Stimulated activated CD4-positive, alpha-beta T cell treated with anti-CD3 and anti-CD28 coated beads, Interleukin-1b, Interleukin-23, amount 100 ng/mL, for 48 hours (primary cell): Measurements from ENCODE around the gene MTA3.

Source experiments
- DNase-seq: peaks from one replicate; pipeline ENCODE4 v3.0.0-alpha.2; 2020

Gene MTA3

DNA sequence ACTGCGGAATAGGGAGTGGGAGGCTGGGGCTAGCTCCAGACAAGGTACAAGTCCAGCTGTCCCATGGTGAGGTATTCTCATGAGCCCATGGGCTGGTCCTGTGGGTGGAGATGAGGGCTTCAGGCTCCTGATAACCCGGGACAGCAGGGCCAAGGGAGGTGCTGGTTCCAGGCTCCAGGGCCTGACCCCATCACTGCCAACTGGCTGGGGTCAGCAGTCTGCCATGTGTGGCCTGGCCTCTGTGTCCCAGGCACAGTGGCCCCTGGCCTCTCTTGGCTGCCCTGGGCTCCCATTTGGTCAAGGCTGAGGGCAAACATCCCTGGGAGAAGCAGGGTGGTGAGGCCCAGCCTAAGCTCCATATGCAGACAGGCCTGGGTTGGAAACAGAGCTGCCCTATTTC lies 196.5 kb downstream of the MTA3 start:
- DNase-seq = no peak

- DNase-seq = no peak
Observed at GRCh38 chr2:42765686-42766085, 197.3 kb downstream of the MTA3 start.

GRCh38 chr2:42767080-42767898 lies 198.9 kb downstream of the MTA3 start:
- DNase-seq = no peak

GRCh38 chr2:42767899-42768705 lies 199.7 kb downstream of the MTA3 start:
- DNase-seq = no peak

- no peak for DNase-seq
Observed at GRCh38 chr2:42768706-42769256, 200.3 kb downstream of the MTA3 start.

DNA sequence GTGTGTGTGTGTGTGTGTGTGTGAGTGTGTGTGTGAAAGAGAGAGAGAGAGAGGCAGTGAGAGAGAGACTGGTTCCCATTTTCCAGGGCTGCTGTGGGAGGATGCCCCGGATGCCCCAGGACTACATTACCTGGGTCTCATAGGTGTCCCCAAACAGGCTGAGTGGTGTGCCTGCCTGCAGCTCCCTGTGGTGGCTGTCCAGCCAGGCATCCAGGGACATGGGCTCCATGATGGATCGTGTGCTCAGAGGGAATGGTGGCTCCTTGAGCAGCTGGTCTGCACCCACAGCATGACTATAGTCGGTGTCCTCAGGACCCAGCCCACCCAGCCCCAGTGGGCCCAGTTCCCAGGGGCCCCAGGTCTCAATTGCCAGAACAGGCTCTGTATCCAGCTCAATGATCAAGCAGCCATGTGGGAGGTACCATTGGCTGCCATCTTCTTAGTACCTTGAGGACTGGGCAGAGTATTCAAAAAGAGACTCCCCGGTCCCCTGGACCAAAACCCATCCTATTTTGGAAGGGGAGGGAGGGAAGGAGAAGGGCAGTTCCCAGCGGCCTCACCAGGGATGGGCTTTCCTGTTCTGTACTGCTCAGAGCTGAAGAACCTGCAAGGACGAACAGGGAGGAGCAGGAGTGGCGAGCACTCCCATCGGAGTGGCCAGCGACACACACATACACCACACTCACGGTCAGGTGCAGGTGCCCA lies 201.3 kb downstream of the MTA3 start:
- DNase-seq = no peak

GRCh38 chr2:42770288-42771131 lies 202.1 kb downstream of the MTA3 start:
- no peak for DNase-seq

- DNase-seq = no peak
Observed at GRCh38 chr2:42771546-42772153, 203.2 kb downstream of the MTA3 start.

GRCh38 chr2:42775186-42775585 lies 206.8 kb downstream of the MTA3 start:
- DNase-seq = no peak

- DNase-seq = no peak
Observed at GRCh38 chr2:42775810-42776209, 207.4 kb downstream of the MTA3 start.

DNA sequence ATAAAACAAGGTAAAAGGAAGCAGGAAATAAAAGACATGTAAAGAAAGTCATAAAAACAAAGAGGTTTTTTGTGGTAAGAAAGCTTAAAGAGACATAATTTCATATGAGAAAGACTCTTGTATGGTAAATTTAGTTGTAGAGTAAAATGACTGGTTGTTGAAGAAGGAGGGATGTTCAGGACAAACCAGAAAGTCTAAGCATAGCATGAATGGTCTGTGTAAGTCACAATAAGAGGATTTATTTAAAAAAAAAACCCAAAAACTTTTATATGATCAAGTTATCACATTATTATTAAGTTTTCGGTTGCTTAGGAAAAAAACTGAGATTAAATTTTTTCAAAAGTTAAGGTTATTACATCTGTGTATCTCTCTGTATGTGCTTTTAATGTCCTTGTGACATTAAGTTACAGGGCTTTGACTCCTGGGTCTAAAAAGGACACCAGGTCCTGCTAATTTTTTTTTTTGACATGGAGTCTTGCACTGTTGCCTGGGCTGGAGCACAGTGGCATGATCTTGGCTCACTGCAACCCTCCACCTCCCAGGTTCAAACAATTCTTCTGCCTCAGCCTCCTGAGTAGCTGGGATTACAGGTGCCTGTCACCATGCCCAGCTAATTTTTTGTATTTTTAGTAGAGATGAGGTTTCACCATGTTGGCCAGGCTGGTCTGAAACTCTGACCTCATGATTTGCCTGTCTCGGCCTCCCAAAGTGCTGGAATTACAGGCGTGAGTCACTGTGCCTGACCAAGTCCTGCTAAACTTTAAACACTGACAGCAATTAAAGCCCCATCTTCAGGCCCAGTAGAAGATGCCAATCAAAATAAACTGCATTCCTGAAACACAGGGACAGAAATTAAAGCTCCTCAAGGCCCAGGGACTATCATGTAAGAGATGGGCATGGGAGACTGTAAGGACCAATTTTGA lies 209.7 kb downstream of the MTA3 start:
- DNase-seq = no peak

- DNase-seq = no peak
Observed at GRCh38 chr2:42781181-42781580, 212.7 kb downstream of the MTA3 start.

DNA sequence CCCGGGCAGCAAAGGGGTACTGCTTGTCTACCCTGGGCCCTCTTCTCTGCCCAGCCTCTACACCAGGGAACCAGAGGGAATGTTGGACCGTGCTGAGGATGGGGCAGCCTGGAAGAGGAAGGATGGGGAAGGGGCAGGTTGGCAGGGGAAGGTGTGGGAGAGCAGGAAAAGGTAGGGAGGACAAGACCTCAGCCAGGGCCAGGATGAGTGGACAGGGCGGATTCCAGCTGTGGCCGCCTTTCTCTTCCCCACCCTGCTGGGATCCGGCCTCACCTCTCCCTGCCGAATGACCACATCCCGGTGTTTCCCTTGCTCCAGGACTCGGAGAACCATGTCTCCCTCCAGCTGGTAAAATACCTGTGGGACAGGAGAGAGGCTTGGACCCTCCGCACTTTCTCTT lies 215.1 kb downstream of the MTA3 start:
- DNase-seq = no peak

DNA sequence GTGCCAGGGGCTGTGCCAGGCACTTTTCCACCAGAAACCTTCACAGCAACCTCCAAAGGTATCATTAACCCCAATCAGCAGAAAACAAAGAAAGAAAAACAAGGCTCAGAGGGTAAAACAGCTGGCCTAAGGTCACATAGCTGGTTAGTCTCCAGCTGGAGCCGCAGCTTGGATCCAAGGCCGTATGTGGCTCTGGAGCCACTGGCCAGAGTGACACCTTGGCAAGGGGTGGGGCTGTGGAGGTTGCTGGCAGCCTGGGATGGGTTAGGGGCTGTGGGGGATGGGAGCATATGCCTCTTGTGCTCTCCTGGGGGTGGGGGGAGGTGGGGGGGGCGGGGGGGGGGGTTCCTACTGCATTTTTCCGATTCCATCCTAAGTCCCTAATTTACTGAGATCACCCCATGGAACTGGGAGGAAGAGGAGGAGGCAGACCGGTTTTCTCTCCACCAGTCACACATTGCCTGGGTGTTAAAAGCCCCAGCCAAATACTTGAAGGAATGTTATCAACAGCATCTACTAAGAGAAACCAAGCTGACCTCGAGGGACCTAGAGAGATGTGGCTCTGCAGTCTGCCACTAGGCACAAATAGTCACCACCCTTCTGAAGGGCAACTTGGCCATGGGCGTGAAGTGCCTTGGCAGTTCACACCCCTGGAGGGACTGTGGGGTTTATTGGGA lies 215.9 kb downstream of the MTA3 start:
- no peak for DNase-seq

GRCh38 chr2:42786561-42787345 lies 218.3 kb downstream of the MTA3 start:
- no peak for DNase-seq

DNA sequence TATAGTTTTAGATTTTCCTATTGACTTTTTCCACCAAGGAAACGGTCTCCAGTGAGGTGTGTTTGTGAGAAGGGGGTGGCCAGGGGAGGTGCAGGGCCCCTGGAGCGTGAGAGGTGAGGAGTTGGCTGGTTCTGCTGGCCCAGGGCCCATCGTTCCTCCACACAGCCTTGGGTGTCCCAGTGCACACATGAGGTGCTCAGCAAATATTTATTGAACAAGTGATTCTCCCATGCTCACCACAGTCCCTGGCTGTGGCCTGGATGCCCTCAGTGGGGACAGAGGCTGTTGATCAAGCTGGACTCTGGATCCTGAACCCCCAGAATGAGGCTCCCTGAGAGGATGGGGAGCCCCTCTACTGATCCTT lies 219.0 kb downstream of the MTA3 start:
- no peak for DNase-seq

DNA sequence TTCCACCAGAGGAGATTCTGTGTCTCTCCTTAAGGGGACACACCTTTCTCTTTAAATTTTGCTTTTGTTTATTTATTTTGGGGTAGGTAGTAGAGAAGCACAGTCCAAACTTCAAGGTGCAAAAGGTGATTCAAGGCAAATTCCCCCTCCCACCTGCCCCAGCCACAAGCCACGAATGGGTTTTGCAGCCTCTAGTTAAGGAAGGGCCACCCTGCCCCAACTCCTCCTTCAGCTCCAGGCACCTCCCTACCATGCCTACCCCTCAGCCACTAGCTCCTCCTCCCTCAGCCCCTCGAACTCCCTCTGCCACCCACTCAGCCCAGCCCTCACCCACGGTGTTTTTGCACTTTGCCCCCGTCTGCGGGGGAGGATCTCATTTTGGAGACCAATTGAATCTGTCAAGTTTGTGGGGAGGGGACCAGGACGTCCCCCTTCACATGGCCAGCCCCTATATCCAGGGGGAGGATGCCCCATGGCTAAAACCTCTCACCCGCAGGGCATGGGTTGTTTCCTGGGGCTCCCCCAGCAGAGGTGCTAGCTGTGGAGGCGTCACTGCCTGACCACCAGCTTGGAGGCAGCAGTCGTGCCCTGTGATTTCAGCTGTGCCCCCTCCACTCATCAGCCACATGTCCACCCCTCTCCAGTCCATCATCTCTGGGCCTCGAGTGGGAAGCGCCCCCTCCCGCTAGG lies 219.5 kb downstream of the MTA3 start:
- no peak for DNase-seq

- no peak for DNase-seq
Observed at GRCh38 chr2:42788478-42788793, 220.0 kb downstream of the MTA3 start.

- DNase-seq = no peak
Observed at GRCh38 chr2:42788882-42789281, 220.4 kb downstream of the MTA3 start.
